Stomach (tissue), 4 donors: ENCODE data around the gene STARD10.

ENCODE experiments used
- CTCF ChIP-seq, 7 experiments: fragments of 450-650 bp in 4 of 7; fragments of 200-600 bp in 3 of 7; sonication (generic) in 3 of 7; IDR thresholded peaks; one replicate each; pipeline ENCODE4 v1.5.1; 2016 to 2019; ENCODE audit warnings: antibody characterized with exemption in 7 of 7, control low read depth in 2 of 7, mild to moderate bottlenecking in 1 of 7
- POLR2A ChIP-seq, 4 donors: fragments of 450-650 bp; IDR thresholded peaks; one replicate each; pipeline ENCODE4 v1.6.1; 2016; ENCODE audit warnings: antibody characterized with exemption in 4 of 4, control low read depth in 2 of 4, mild to moderate bottlenecking in 1 of 4, moderate library complexity in 1 of 4

DNA sequence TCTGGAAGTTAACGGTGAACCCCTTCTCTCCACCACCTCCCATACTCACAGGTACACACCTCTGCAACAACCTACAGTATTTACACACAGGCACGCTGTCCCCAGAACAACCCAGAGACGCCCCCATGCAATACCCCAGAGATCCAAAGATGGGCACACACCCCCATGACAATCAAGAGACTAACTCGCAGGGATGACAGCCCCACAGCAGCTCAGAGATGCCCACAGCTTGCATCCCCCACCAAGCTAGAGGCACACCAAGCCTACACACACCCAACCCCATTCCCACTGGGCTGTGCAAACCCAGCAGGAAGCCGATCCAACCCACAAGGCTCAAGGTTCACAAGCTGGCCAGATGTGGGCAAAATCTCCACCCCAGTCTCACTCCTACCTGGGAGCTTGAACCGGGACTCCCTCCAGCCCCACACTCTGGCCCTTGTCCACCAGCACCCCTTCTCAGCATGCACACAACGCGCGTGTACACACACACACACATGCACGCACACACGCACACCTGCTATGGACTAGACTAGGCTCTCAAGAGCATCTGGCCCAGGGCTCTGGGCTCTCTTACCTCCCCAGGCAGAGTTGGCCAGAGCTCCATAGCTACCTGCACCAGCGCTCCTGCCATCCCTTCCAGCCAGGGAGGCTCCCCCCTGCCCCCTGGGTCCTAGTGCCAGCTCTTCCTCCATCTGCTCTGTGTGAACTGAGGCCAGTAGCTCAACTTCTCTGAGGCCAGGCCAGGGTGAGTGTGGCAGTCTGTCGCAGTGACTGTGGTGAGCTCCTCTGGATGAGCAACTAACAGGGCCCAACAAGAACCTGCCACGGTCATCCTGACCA, 11.5 kb downstream of the STARD10 start:
- TF ChIP-seq CTCF (IDR thresholded peaks at IDR 0.05) (no peak), POLR2A (IDR thresholded peaks at IDR 0.05) (no peak)
